Erythroblast (primary cell): ENCODE data around the gene PAN2.

Experiments used
- GATA1 ChIP-seq: IDR thresholded peaks from 2 replicates; pipeline ENCODE4 v1.6.1; 2011; ENCODE audit warnings: low read depth, mild to moderate bottlenecking, control low read depth, low read length, moderate library complexity
- POLR2A ChIP-seq: IDR thresholded peaks from 2 replicates; pipeline ENCODE4 v1.6.1; 2011; ENCODE audit warnings: mild to moderate bottlenecking, low read length

DNA sequence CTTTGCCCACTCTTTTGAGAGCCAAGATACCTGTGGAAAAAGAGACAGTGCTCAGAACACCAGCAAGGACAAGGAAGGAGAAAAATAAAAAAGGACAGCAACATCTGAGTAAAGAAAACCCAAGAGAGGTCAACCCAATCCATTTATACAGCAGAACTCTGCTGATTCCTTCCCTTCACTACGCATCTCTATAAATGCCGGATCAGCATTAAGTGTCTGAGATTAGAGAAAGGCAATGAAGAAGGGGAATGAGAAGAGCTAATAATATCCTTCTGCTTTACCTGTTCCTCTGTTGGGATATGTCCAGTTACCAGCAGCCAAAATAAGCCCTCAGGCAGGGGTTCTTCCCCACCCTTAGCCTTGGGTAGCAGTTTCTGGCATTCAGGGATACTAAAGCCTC lies 51.2 kb downstream of the PAN2 start:
- TF ChIP-seq POLR2A: no peak
- no peak for TF ChIP-seq GATA1
